ENCODE measurements around the gene INPP5J.
A peak's percentile ranks its signal among the peaks of the same experiment; 100 is the strongest.

The INPP5J gene

GRCh38 chr22:31090217-31091085 is 32.3 kb upstream of the INPP5J start:
- intact Hi-C loops (cut with DNase I; ENCODE audit: low total_unique reads): loop anchor here (2.0 kb wide), 1 partner anchor 16 kb away; the partner anchor contains the start of gene SELENOM
- Histone ChIP-seq H3K27ac (peak overlapping the region; percentile 99 to 100), H3K27me3 (no peaks in the 10 kb centered on the region), H3K36me3 (peaks cover 87 to 98% (median 93%) of the 10 kb centered on the region in 3 donors), H3K9me3 (no peaks in the 10 kb centered on the region), H3K4me1 (peaks cover 0 to 99% (median 95%) of the 10 kb centered on the region in 4 donors), H3K4me3 (peak overlapping the region; percentile 9 to 10)
- DNase-seq: peak in 1 of 2 donors; percentile 93
- TF ChIP-seq CTCF (IDR thresholded peaks at IDR 0.05): no peak

- peak in 1 of 2 donors; percentile 83 for DNase-seq
- TF ChIP-seq CTCF (IDR thresholded peaks at IDR 0.05): no peak
- H3K9me3 ChIP-seq: no peaks in the 10 kb centered on the region
- H3K27ac ChIP-seq: peak overlapping the region; percentile 99 to 100
- intact Hi-C loops (cut with DNase I; ENCODE audit: low total_unique reads): loop anchor here (2.0 kb wide), 1 partner anchor 15 kb away; the partner anchor contains the start of gene SELENOM
- peak overlapping the region; percentile 2 to 9 for H3K4me3 ChIP-seq
- peaks cover 88 to 99% (median 98%) of the 10 kb centered on the region in 3 donors for H3K36me3 ChIP-seq
- no peaks in the 10 kb centered on the region for H3K27me3 ChIP-seq
- peaks cover 0 to 99% (median 94%) of the 10 kb centered on the region in 4 donors for H3K4me1 ChIP-seq
Measured at GRCh38 chr22:31091106-31091975, 31.4 kb upstream of the INPP5J start.

- intact Hi-C loops (cut with DNase I; ENCODE audit: low total_unique reads): no loop called here
- DNase-seq: no peak
- Histone ChIP-seq H3K9me3 (no peaks in the 10 kb centered on the region), H3K4me1 (peaks cover 0 to 99% (median 94%) of the 10 kb centered on the region in 4 donors), H3K27me3 (no peaks in the 10 kb centered on the region), H3K36me3 (peaks cover 89 to 100% (median 99%) of the 10 kb centered on the region in 3 donors), H3K27ac (peak overlapping the region; percentile 99 to 100), H3K4me3 (no peak overlapping the region)
- TF ChIP-seq CTCF (IDR thresholded peaks at IDR 0.05): no peak
Measured at GRCh38 chr22:31092161-31092560, 30.6 kb upstream of the INPP5J start.

- Histone ChIP-seq H3K27me3 (no peaks in the 10 kb centered on the region), H3K4me1 (peaks cover 0 to 99% (median 92%) of the 10 kb centered on the region in 4 donors), H3K4me3 (peak overlapping the region; percentile 23 to 28), H3K36me3 (peaks cover 89 to 100% (median 99%) of the 10 kb centered on the region in 3 donors), H3K27ac (peak overlapping the region; percentile 99 to 100), H3K9me3 (no peaks in the 10 kb centered on the region)
- intact Hi-C loops (cut with DNase I; ENCODE audit: low total_unique reads): no loop called here
- no peak for TF ChIP-seq CTCF (IDR thresholded peaks at IDR 0.05)
- DNase-seq: peak in 1 of 2 donors; percentile 95
Measured at GRCh38 chr22:31093086-31093850, 29.5 kb upstream of the INPP5J start.

Measured in tibial artery (tissue), 4 donors.